Daoy (cell line): ENCODE results near the gene VSIR. TPM values are rescaled to one million over a fixed set of nuclear protein-coding genes. Genes with fewer than 3 reads are reported as not detected.

Experiments
- DNase-seq: peaks from one replicate; pipeline ENCODE4 v3.0.0-alpha.2; 2015; ENCODE audit warnings: low read depth
- total RNA-seq: library from RNA; depleted of rRNA; stranded (reverse); fragments of >200 nt; shearing (Covaris generic); gene quantifications from 2 replicates; pipeline ENCODE4 v1.2.3, GENCODE V29; 2014

VSIR gene
- total RNA-seq, 1 experiment from 2014 or later = 1.5 TPM

DNA sequence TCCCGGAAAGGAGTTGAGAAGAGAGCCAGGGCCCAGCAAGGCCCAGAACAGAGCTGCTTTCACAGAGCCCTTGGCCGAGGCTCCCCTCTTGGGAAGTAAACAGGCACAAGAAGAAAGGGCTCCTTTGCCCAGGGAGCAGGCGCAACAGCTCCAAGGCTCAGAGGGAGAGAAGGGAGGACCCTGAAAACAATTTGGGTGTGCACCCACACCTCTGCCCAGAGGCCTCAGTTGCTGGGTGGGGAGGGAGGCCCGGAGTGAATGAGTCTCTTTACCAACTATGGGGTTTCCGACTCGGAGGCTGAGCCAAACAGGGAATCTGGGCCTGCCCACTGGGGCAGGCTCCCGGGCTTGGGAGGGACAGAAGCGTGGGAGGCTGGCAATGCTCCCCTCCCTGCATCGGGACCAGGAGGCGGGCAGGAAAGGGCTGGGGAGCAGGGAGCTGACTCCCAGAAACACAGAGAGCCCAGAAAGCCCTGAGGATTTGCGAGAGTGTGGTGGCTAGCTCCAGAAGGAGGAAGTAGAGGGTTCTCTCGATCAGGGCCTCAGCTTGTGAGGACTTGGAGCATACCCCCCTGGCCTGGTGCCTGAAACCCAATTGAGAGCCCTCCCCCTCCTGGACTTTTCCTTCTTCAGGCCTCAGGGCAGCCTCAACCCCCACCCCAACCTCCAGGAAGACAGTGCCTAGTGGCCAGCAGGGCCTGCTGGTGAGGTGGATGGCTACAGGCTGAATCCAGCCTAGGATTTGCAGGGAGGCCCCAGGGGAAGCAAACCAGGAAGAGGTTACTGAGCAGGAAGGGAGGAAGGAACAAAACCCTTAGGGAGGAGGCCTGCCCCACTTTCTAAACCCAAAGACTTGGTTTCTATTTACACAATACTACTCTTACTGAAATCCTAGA is 59.9 kb downstream of the VSIR start:
- peak; percentile 65 for DNase-seq

DNA sequence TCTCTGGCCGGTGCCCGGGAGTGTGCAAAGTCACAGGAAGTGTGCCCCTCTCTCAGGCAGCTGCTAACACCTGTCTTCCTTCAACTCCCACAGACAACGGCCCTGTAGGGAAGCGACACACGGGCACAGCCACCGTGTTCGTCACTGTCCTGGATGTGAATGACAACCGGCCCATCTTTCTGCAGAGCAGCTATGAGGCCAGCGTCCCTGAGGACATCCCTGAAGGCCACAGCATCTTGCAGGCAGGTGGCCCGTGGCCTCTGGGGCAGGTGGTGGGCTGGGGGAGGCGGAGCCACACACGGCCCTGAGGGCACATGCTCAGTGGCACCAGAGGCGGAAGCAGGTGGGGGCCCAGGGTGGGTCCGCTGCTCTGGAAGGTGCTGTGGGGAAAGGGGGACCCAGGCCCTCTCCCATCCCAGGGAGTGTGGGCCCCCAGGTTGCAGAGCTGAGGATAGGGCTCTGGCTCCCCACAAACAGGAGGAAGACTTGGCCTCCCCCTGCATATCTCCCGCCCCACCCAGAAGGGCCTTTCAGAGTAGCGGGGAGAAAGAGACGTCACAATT is 60.7 kb downstream of the VSIR start:
- no peak for DNase-seq

DNA sequence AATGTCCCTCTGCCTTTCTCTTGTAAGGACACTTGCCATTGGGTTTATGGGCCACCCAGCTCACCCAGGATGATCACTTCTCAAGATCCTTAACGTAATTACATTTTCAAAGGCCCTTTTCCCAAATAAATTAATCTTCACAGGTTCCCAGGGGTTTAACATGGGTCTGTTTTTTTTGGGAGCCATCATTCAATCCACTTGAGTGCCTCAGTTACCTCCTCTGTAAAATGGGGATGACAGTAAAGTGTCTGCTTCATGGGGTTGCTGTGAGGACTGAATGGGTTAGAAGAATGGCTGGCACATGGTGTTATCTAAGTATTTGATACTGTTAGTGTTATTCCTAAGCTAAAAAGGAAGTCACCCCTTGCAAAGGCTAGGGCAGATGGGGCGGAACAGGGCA is 61.1 kb downstream of the VSIR start:
- no peak for DNase-seq

DNA sequence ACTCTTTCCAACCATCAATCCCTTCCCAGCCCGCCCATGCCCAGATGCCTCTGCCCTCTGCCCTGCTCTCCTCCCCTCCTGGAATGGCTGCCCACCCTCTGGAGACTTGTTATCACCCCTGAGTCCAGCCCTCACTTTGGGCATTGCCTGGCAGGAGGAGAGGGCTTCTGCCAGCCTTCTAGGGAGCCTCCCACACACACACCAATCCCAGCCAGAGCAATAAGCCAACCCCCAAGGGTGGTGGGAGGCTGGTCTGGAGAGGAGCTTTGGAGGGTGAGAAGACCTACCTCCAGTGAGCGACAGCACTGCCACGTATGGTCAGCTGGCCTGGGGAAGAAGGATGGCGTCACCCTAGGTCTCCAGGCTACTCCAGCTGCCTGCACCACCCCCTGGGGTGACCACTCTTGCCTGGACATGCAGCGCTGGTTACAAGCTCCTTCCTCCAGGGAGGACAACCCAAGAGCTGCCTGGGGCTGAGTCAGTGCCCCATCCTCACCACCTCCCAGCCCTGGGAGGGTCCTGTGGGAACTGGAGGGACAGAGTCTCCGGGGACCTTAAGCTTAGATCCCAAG is 62.2 kb downstream of the VSIR start:
- DNase-seq = no peak

DNA sequence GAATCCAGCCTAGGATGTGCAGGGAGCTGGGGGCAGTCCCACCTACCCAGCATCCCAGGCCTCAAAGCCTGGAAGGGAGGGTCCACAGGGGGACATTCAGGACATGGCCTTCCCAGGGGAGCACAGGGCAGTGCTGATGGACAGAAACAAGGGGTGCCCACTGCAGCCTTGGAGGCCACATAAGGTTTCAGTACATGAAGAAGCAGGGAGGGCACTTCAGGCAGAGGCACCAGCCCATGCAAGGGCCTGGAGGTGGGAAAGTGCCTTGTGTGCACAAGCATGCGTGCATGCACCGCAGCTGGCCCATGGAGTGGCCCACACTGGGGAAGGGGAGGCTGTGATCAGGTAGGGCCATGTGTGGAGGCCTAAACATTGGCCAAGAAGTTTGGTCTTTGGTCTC is 62.8 kb downstream of the VSIR start:
- no peak for DNase-seq

DNA sequence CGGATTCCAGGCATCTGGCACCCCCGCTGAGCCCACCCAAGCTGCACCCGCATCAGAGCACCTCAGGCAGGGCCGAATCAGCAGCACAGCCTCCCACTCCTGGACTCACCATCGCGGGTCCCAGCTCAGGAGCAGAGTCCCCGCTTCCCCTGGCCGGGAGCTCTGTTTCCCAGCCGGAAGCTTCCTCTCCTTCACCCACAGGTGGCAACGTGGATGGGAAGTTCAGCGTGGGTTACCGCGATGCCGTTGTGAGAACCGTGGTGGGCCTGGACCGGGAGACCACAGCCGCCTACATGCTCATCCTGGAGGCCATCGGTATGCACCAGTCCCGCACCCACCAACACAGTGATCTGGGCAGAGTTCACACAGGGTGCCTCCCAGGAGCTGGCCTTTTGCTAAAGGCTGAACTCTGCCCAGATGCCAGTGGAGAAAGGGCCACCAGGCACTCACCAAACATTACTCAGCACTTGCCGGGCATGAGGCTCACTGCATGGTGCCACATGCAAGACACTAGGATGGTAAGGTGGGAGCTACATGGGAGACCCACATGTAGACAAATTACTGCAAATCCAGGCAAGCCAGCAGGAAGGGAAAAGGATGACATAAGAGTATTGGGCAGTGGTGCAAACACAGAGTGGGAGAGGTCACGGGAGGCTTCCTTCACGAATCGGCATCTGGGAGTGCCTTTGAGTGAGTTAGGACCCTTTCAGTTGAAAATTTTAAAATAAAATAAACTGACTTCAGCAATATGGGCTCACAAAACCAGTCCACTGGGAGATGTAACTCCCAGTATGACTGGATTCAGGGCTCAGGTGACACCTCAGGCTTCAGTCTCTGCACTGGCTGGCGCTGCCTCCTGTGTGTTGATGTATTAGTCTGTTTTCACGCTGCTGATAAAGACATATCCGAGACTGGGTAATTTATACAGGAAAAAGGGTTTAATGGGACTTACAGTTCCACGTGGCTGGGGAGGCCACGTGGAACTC is 64.1 kb downstream of the VSIR start:
- no peak for DNase-seq

DNA sequence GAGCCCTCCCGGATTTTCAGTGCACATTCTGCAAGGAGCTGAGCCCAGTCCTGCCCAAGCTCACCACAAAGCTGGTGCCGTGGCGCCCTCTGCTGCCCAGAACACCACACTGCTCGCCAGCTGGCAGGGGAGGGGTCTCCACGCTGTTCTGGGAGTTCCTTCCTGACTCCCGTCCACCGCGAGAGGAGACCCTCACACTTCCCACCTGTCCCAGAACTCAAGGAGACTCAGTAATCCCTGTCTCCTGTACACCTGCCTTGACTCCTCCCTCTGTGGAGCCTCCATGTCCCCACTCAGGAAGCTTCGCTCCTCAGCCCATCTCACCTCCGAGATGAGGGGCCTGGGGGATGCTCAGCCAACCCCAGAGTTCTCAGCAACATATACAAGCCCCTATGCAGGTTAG is 65.0 kb downstream of the VSIR start:
- DNase-seq = peak; percentile 46

DNA sequence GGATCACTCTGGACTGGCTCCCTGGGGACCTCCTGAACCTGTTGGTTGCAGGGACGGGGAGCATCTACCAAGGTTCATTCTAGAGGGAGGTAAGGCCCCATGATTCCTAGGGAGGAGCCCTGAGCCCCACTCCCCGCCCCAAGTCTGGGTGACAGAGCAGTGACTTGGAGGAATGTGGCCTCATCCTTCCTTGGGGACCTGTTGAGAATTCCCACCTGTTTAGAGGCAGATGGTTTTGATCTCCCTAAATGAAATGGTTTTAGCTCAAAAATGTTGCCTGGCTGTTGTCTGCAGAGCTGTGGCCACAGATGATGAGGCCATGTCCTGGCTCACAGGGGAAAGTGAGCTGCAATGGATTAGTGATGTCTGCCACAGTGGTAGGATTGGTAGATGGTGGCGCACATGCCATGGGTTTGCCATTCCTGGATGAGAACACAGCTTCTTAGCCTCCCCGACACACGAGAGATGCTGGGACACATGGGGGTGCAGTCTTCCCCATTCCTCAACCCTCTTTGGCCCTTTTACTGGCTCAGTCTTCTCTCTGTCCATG is 66.0 kb downstream of the VSIR start:
- no peak for DNase-seq

DNA sequence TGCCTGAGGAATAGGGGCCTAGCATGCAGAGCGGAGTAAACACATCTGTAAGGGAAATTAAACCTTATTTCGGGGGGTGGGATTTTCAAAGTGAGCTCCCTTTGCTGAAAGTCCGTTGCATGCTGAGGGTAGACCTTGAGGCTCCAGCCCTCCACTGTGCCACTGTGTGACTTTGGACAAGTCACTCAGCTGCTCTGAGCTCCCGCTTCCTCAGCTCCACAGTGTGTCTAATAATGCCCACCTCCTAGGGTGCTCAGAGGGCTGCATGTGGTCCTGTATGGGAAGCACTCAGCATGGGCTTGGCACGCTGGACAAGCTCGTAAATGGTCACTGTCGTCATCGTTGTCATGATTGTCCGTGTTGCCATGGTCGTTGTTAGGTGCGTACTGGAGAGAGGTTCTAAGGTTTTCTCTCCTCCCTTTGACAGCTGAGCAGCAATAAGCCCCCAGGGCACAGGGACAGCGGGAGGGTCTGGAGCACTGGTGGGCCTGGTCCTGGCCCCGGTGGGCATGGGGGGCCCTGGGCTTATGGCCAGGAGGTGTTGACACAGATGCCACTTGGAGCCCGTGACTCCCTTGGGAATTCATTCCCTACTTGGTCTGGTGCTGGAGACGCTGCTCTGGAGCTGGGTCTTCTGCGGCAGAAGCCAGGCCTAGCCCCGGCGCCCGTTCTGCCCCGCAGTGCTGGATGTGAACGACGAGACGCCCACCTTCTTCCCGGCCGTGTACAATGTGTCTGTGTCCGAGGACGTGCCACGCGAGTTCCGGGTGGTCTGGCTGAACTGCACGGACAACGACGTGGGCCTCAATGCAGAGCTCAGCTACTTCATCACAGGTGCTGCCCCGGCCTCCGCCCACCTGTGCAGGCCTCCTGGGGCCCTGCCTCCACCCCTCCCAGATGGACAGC is 66.9 kb downstream of the VSIR start:
- DNase-seq = no peak

DNA sequence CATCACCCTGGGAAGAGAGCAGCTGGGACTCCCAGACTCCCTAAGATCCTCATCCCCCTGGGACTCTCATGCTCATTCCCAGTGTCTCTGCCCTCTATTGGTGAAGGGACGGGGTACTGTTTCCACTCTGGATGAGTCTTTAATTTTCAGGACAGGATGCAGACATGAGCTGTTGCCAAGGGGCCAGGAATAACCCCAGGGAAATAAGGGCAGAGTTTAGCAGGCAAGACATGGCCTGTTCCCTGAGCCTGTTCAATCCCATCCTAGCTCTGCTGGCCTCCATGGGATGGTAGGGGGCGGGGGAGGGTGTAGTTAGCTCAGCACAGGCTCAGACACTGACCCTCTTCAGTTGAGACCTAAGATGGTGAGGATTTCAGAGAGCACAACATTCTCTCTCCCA is 67.7 kb downstream of the VSIR start:
- no peak for DNase-seq

DNA sequence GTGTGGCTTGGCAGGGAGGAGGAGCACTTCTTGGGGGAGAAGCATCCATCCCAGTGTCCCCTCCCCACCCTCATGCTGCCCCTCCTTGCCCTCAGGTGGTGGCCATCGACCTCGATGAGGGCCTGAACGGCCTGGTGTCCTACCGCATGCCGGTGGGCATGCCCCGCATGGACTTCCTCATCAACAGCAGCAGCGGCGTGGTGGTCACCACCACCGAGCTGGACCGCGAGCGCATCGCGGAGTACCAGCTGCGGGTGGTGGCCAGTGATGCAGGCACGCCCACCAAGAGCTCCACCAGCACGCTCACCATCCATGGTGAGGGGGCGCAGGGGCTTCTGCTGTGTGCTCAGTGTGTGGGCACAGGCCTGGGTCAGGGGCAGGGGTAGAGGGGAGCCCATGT is 68.5 kb downstream of the VSIR start:
- DNase-seq = no peak

DNA sequence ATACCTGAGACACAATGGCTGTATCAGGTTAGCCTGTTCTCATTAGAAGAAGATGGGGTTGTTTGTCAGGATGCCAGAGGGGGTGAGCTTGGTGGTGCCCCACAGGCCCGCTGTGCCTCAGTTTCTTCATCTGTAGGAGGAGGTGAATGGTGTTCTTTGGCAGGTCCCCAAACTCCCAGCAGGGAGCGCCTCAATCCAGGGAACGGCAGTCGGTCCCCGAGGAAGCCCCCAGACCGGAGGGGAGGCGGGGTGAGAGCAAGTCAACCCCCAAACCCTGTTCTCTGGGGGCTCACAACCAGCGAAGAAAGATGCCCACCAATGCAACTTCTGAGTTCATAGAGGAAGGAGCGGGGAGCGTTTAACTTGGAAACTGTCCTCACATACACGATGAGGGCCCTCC is 69.7 kb downstream of the VSIR start:
- DNase-seq = no peak

DNA sequence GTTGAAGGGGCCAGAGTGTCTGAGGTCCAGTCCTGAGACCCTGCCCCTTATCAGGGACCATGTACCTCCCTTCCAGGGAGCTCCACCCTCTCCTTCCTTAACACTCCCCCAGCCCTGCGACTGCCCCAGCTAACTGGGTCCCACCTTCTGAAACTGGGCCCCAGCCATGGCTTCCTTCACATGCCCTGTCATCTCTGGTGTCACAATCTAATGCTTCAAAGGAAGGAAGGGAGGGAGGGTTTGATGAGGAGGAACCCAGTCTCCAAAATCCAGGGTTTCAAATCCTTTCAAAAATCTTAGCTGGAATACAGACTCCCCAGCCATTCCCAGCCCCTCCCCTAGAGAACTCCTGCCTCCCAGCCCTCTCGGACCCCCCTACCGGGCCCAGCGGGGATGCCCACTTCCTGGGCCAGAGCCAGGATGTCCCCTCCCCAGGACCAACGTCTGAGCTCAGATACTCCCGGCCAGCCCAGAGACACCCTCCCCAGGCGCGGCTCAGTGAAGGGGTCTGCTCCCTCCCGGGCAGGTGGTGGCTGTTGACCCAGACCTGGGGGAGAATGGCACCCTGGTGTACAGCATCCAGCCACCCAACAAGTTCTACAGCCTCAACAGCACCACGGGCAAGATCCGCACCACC is 71.7 kb downstream of the VSIR start:
- no peak for DNase-seq

DNA sequence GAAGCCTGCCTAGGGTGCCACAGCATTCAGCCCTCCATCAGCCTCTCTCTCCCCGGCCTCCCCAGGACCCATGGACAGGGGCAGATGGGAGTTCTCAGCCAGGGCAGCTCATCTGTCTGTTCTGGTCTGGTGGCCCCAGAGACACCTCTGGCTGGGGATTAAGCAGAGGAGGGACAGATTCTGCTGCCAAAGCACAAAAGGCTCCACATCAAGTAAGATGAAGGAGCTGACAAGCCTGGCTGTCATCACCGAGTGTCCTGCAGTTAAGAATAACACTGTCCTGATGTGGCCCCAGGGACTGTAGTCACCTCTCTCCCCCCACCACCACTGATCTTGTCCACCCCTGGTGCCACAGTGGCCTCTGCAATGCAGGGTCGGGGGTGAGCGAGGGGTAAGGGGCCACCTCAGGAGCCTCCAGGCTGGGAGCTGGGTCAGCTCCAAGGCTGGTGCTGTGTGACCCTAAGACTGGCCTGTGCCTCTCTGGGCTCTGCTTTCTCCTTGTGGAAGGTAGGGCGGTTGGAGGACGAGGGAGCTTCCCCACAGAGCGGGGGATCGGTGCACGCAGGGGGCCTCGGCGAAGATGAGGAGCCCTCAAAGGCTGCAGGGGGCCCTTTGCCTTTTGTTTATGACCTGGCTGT is 72.5 kb downstream of the VSIR start:
- DNase-seq = no peak

DNA sequence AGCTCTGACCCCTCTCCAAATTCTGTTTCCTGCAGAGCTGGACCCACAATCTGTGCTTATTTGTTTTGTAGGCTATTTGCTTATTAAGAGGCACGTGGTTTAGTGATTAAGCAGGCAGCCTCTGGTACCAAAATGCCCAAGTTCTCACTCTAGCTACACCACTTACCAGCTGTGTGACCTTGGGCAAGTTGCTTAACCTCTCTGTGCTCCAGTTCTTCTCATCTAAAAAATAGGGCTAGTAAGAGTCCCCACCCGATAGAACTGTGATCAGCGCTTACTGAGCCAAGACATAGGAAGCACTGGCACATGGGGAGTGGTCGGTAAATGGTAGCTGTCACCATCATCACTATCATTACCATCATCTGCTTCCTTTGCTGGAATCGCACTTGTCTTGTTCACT is 74.6 kb downstream of the VSIR start:
- no peak for DNase-seq

DNA sequence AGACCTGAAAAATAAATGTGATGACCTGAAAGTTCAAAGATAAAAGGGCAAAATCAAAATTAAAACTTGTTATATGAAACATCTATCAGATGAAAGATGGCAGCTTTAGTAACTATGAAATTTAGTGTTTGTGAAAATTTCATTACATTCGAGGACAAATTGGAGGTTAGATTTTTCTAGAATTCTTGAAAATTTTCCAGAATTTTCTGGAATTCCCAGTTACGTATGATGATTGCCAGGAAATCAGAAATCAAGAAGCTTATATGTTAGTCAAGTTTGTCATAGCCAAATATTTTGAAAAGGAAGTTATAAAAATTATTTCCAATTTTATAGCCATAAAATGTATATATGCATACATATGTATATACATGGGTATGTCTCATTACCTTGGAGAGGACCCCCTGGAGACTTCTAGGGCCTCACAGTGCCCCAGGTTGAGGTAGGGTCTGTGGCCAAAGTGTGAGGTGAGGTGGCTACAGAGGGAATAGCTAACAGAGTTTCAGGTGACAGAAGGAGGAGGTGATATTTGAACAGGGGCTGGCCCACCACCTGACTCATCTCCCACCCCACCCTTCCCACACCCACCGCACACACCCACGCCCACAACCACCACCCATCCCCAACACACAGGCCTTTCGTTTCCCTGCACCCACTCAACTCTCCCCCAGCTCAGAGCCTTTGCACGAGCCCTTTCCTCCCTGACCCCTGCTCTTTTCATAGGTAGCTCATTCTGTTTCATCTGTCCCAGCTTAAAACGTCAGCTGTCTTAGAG is 75.2 kb downstream of the VSIR start:
- no peak for DNase-seq
